ENCODE data around the gene MUC12. TPM values are rescaled to one million over a fixed set of nuclear protein-coding genes. Genes with fewer than 3 reads are reported as not detected.

MUC12 gene
- total and polyA plus RNA-seq, 9 of the 15 experiments (the other 6 are each of a cell fraction or from before 2014, with no cell fraction given) = 0.23 to 1.2 (median 0.79) TPM; not detected in 1

DNA sequence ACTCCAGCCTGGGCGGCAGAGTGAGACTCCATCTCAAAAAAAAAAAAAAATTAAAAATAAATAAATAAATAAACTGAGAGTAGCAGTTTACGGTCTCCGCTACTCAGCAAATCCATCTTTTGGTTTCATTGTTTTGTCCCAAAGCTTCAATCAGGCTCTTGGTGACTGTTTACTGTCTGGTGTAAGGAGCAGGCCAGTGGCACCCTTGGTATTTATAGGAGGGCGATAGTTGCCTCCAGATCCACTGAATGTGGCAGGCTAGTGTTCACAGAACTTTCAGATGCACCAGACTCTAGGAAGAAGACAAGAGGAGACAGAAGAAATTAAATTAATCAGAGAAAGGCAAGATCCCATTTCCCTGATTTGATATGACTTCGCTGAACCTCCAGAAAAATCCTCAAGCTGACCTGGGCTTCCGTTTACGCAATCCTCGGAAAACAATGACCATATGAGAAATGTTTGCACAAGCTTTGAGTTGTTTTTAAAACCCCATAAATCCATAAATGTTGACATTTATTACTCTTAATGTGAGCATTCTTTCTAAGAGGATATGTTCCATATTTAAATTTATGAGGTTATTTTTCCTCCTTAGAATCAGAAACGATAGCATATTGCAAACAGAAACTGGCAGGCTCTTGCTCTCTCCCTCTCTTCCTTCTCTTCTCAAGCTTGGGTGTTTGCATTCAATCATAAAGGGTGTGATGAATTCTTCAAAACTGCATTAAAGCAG lies 27.2 kb upstream of the MUC12 start (continued):
- TF ChIP-seq, protein P1, sequence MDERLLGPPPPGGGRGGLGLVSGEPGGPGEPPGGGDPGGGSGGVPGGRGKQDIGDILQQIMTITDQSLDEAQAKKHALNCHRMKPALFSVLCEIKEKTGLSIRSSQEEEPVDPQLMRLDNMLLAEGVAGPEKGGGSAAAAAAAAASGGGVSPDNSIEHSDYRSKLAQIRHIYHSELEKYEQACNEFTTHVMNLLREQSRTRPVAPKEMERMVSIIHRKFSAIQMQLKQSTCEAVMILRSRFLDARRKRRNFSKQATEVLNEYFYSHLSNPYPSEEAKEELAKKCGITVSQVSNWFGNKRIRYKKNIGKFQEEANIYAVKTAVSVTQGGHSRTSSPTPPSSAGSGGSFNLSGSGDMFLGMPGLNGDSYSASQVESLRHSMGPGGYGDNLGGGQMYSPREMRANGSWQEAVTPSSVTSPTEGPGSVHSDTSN (CRISPR knock-in tag; IDR thresholded peaks at IDR 0.05; ENCODE audit: low read depth) = no peak
- TF ChIP-seq, protein P1 (tag; conservative IDR thresholded peaks at IDR 0.05; ENCODE audit: low read depth) = peak; percentile 73
- TF ChIP-seq RBM22 (IDR thresholded peaks at IDR 0.05; ENCODE audit: low read depth, low read length, poor library complexity, severe bottlenecking) = no peak
- no peak for TF ChIP-seq ZC3H8 (IDR thresholded peaks at IDR 0.05)
- TF ChIP-seq CEBPG (CRISPR knock-in tag; IDR thresholded peaks at IDR 0.05) = no peak
- TF ChIP-seq CEBPG (tag; conservative IDR thresholded peaks at IDR 0.05 in 1 of 2, IDR thresholded peaks at IDR 0.05 in 1 of 2) = peak; percentile 79 to 85
- no peak for TF ChIP-seq KHSRP (IDR thresholded peaks at IDR 0.05)
- no peak for TF ChIP-seq NELFE (IDR thresholded peaks at IDR 0.05; ENCODE audit: insufficient read depth, insufficient read length)
- no peak for TF ChIP-seq WHSC1 (IDR thresholded peaks at IDR 0.05; ENCODE audit: low read length)
- peak; percentile 75 for TF ChIP-seq MEIS2 (IDR thresholded peaks at IDR 0.05; ENCODE audit: partially characterized antibody)
- TF ChIP-seq ARID3B (CRISPR knock-in tag; IDR thresholded peaks at IDR 0.05; ENCODE audit: borderline replicate concordance) = no peak
- no peak for TF ChIP-seq HIVEP1 (CRISPR knock-in tag; IDR thresholded peaks at IDR 0.05)

Data from K562 (cell line).